Activated gamma-delta T cell treated with Interleukin-2 at 50 U/mL for 16 hours (primary cell): ENCODE measurements around the gene HOXA10.

Experiments used
- DNase-seq: peaks from one replicate; pipeline ENCODE4 v3.0.0-alpha.2; 2020

The HOXA10 gene

GRCh38 chr7:27203365-27203953 lies 29.3 kb upstream of the HOXA10 start:
- no peak for DNase-seq

- no peak for DNase-seq
Observed at GRCh38 chr7:27202862-27203134, 28.7 kb upstream of the HOXA10 start.

- no peak for DNase-seq
Observed at GRCh38 chr7:27202018-27202861, 28.1 kb upstream of the HOXA10 start.

GRCh38 chr7:27201580-27202017 lies 27.5 kb upstream of the HOXA10 start:
- no peak for DNase-seq

- DNase-seq = no peak
Observed at GRCh38 chr7:27200761-27201579, 26.9 kb upstream of the HOXA10 start.

GRCh38 chr7:27199849-27200760 lies 26.0 kb upstream of the HOXA10 start, which contains the start of gene HOXA13:
Gene HOXA13, minus strand, starts transcription at chr7:27200091. Its CDS starts 14 bp downstream, at chr7:27200077.
- DNase-seq = no peak

GRCh38 chr7:27198871-27199801 lies 25.0 kb upstream of the HOXA10 start:
- no peak for DNase-seq

- DNase-seq = no peak
Observed at GRCh38 chr7:27198138-27198841, 24.2 kb upstream of the HOXA10 start.

GRCh38 chr7:27197137-27198042 lies 23.3 kb upstream of the HOXA10 start:
- no peak for DNase-seq

- peak; percentile 86 for DNase-seq
Observed at GRCh38 chr7:27196287-27196767, 22.2 kb upstream of the HOXA10 start.

GRCh38 chr7:27194686-27195379 lies 20.7 kb upstream of the HOXA10 start:
- no peak for DNase-seq

GRCh38 chr7:27194002-27194352 lies 19.9 kb upstream of the HOXA10 start:
- no peak for DNase-seq

- no peak for DNase-seq
Observed at GRCh38 chr7:27193335-27194001, 19.3 kb upstream of the HOXA10 start.

- DNase-seq = no peak
Observed at GRCh38 chr7:27192546-27193334, 18.6 kb upstream of the HOXA10 start.

GRCh38 chr7:27191833-27192545 lies 17.9 kb upstream of the HOXA10 start:
- no peak for DNase-seq

- DNase-seq = no peak
Observed at GRCh38 chr7:27191161-27191731, 17.1 kb upstream of the HOXA10 start.
